Stomach (tissue), 4 donors: Measurements from ENCODE around the gene TTC39B.

Experiments
- EP300 ChIP-seq: sonication (generic); formaldehyde crosslinking; IDR thresholded peaks from one replicate; pipeline ENCODE4 v1.6.1; 2017; ENCODE audit warnings: antibody characterized with exemption
- POLR2A ChIP-seq, 4 donors: fragments of 450-650 bp; IDR thresholded peaks; one replicate each; pipeline ENCODE4 v1.6.1; 2016; ENCODE audit warnings: antibody characterized with exemption in 4 of 4, control low read depth in 2 of 4, mild to moderate bottlenecking in 1 of 4, moderate library complexity in 1 of 4
- POLR2AphosphoS5 ChIP-seq, 3 donors: sonication (generic); formaldehyde crosslinking; IDR thresholded peaks; one replicate each; pipeline ENCODE4 v1.6.1; 2016; ENCODE audit warnings: antibody characterized with exemption in 3 of 3
- TF ChIP-seq, protein P1 (sequence below), 7 experiments: fragments of 450-650 bp in 4 of 7; fragments of 200-600 bp in 3 of 7; sonication (generic) in 3 of 7; IDR thresholded peaks; one replicate each; pipeline ENCODE4 v1.5.1; 2016 to 2019; ENCODE audit warnings: antibody characterized with exemption in 7 of 7, control low read depth in 2 of 7, mild to moderate bottlenecking in 1 of 7

DNA sequence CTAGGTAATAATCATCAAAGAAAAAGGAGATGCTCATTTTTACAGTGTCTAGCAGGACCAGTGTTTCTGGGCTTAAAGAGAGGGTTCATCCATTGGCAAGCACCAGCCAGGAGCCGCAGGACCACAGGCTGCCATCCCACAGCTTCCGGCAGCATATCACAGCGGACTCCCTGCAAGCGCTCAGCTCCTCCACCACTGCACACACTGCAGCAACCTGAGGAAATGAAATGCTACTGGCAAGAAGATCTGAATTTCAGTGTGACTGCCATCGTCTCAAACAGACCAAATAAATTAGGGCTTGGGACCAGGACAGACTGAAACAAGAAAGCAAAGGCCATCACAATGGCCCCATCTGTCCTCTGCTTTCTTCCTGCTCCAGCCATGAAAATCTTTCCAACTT, 114.2 kb downstream of the TTC39B start:
- TF ChIP-seq, protein P1, sequence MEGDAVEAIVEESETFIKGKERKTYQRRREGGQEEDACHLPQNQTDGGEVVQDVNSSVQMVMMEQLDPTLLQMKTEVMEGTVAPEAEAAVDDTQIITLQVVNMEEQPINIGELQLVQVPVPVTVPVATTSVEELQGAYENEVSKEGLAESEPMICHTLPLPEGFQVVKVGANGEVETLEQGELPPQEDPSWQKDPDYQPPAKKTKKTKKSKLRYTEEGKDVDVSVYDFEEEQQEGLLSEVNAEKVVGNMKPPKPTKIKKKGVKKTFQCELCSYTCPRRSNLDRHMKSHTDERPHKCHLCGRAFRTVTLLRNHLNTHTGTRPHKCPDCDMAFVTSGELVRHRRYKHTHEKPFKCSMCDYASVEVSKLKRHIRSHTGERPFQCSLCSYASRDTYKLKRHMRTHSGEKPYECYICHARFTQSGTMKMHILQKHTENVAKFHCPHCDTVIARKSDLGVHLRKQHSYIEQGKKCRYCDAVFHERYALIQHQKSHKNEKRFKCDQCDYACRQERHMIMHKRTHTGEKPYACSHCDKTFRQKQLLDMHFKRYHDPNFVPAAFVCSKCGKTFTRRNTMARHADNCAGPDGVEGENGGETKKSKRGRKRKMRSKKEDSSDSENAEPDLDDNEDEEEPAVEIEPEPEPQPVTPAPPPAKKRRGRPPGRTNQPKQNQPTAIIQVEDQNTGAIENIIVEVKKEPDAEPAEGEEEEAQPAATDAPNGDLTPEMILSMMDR (IDR thresholded peaks at IDR 0.05) = no peak
- TF ChIP-seq POLR2A (IDR thresholded peaks at IDR 0.05) (no peak), EP300 (no peak), POLR2AphosphoS5 (IDR thresholded peaks at IDR 0.05) (no peak)
